GM12892 (cell line): ENCODE results near the gene TPPP.
"Not testable (repeated sequence)": the region's sequence is repeated elsewhere in the genome, so short reads cannot be mapped to it uniquely, and the experiment has no call there.

Source experiments
- POLR2A ChIP-seq: IDR thresholded peaks from 2 replicates; pipeline ENCODE4 v1.6.1; 2011; ENCODE audit warnings: low read depth, low read length, control low read depth
- POLR2AphosphoS5 ChIP-seq: IDR thresholded peaks from 2 replicates; pipeline ENCODE4 v1.6.1; 2011; ENCODE audit warnings: low read depth, low read length, control low read depth
- TAF1 ChIP-seq: IDR thresholded peaks from 2 replicates; pipeline ENCODE4 v1.6.1; 2011; ENCODE audit warnings: low read depth, mild to moderate bottlenecking, control low read depth, low read length, borderline replicate concordance

- TF ChIP-seq POLR2A, POLR2AphosphoS5, TAF1: not testable (repeated sequence)
Observed at GRCh38 chr5:723309-723708, 30.2 kb upstream of the TPPP start.
